Spleen (tissue), 11 donors: Measurements from ENCODE around the gene ENO2. TPM values are rescaled to one million over a fixed set of nuclear protein-coding genes. Genes with fewer than 3 reads are reported as not detected.

Experiments used
- DNase-seq: peaks from one replicate; pipeline ENCODE4 v3.0.0-alpha.2; 2020
- H3K27ac ChIP-seq, 8 donors: fragments of 200-600 bp; sonication (generic) in 7 of 8; 1 replicate in 4 of 8; 2 replicates in 4 of 8; pipeline versions ENCODE4 v1.5.0 to v1.8.0; 2016 to 2021; ENCODE audit warnings: inconsistent platforms in 4 of 8, mild to moderate bottlenecking in 4 of 8, moderate library complexity in 1 of 8
- H3K27me3 ChIP-seq, 7 donors: fragments of 200-600 bp; sonication (generic) in 6 of 7; replicated peaks in 1 of 7; 1 replicate in 4 of 7; 2 replicates in 3 of 7; pipeline versions ENCODE4 v1.5.0 to v1.8.0; 2016 to 2021; ENCODE audit warnings: inconsistent platforms in 3 of 7, mild to moderate bottlenecking in 1 of 7
- H3K36me3 ChIP-seq, 6 donors: fragments of 200-600 bp; sonication (generic) in 5 of 6; 1 replicate in 4 of 6; 2 replicates in 2 of 6; pipeline versions ENCODE4 v1.5.0 to v1.8.0; 2016 to 2021; ENCODE audit warnings: inconsistent platforms in 2 of 6
- H3K4me1 ChIP-seq, 6 donors: fragments of 200-600 bp; sonication (generic) in 5 of 6; 1 replicate in 3 of 6; 2 replicates in 3 of 6; pipeline versions ENCODE4 v1.5.0 to v1.8.0; 2016 to 2021; ENCODE audit warnings: inconsistent platforms in 3 of 6
- H3K4me3 ChIP-seq, 8 donors: fragments of 200-600 bp; sonication (generic) in 7 of 8; 1 replicate in 4 of 8; 2 replicates in 4 of 8; pipeline versions ENCODE4 v1.5.0 to v1.8.0; 2016 to 2021; ENCODE audit warnings: inconsistent platforms in 4 of 8, mild to moderate bottlenecking in 4 of 8, moderate library complexity in 2 of 8
- H3K9me3 ChIP-seq, 8 donors: fragments of 200-600 bp; sonication (generic) in 7 of 8; 1 replicate in 4 of 8; 2 replicates in 4 of 8; pipeline versions ENCODE4 v1.5.0 to v1.8.0; 2016 to 2021; ENCODE audit warnings: inconsistent platforms in 4 of 8
- POLR2A ChIP-seq, 3 donors: fragments of 450-650 bp; IDR thresholded peaks; one replicate each; pipeline ENCODE4 v1.5.1; 2017; ENCODE audit warnings: antibody characterized with exemption in 3 of 3, mild to moderate bottlenecking in 1 of 3
- POLR2AphosphoS5 ChIP-seq, 3 donors: sonication (generic); formaldehyde crosslinking; IDR thresholded peaks; one replicate each; pipeline ENCODE4 v1.5.1; 2017; ENCODE audit warnings: antibody characterized with exemption in 3 of 3
- WGBS, 5 donors: extraction: QIAGEN DNeasy Blood & Tissue Kit in 3 of 5; methylation state at CpG; one replicate each; pipeline versions ENCODE4 v1.1.5 to v1.1.7; 2013 to 2018; 5-methylcytosine and 5-hydroxymethylcytosine counted together
- intact Hi-C: fragments of 100-400 bp; cut with DNase I; formaldehyde crosslinking; loops from one replicate; pipeline ENCODE4 v1.15.0; 2023; ENCODE audit warnings: low total_unique reads
- polyA plus RNA-seq, 3 donors: library from polyadenylated mRNA; stranded (reverse); fragments of 200-250 nt; gene quantifications; one replicate each; pipeline ENCODE4 v1.2.1, GENCODE V29; 2013
- total RNA-seq, 7 donors: library from RNA; depleted of rRNA in 3 of 7; stranded (reverse); fragments of >200 nt in 3 of 7; fragmentation: NEBNext Ultra II Directional in 4 of 7; extraction: Animal tissue kit (Norgen Biotek cat#: 25700) in 4 of 7; gene quantifications; one replicate each; pipeline versions ENCODE4 v1.1.0 to v1.2.1, GENCODE V29; 2016 to 2021
- TF ChIP-seq, protein P1 (sequence below), 11 experiments: fragments of 200-600 bp in 7 of 11; fragments of 450-650 bp in 4 of 11; sonication (generic) in 4 of 11; IDR thresholded peaks in 8 of 11; conservative IDR thresholded peaks in 3 of 11; 1 replicate in 7 of 11; 2 replicates in 4 of 11; pipeline versions ENCODE4 v1.4.0 to v1.8.0; 2016 to 2021; ENCODE audit warnings: antibody characterized with exemption in 11 of 11, inconsistent platforms in 4 of 11, mild to moderate bottlenecking in 1 of 11
- donor health status: healthy with polysubstance abuse.
- donor health status: DM: no; HTN: no; CAD: no; lungs with moderate emphysema.
- donor health status: DM: no; HTN: no; CAD: no.
- donor health status: Bipolar disorder and iron deficiency.
- donor health status: healthy.
- donor health status: DM: no; HTN: no; CAD: no.
- donor health status: DM: yes; HTN: yes; CAD: no.

The ENO2 gene
- total and polyA plus RNA-seq, 10 donors: 7.6 to 41.3 (median 26.5) TPM

DNA sequence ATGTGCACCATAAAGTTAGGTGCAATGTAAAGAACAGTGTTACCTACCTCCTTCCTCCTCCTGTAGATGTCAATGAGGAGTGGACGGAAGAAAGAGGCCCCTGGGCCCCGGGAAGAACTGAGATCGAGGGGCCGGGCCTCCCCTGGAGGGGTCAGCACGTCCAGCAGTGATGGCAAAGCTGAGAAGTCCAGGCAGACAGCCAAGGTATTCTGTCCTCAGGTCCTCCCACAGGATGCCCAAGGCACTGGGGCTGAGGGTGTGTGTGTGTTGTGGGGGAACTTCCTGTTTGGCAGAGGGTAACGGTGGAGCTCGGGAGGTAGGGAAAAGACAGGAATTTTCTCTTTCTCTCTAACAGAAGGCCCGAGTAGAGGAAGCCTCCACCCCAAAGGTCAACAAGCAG is 19.7 kb downstream of the ENO2 start:
- Histone ChIP-seq H3K27me3 (no peaks in the 10 kb centered on the region), H3K4me3 (no peak overlapping the region), H3K27ac (peak overlapping the region; percentile 29 to 98 (median 58)), H3K4me1 (peaks cover 35 to 97% (median 77%) of the 10 kb centered on the region in 6 donors), H3K9me3 (no peaks in the 10 kb centered on the region), H3K36me3 (peaks cover 0 to 42% (median 21%) of the 10 kb centered on the region in 6 donors)
- intact Hi-C loops: no loop called here
- no peak for DNase-seq
- 43 to 75% (median 51%) methylated on average over 8 of the region's 8 CpGs for WGBS, 5 donors
- TF ChIP-seq, protein P1, sequence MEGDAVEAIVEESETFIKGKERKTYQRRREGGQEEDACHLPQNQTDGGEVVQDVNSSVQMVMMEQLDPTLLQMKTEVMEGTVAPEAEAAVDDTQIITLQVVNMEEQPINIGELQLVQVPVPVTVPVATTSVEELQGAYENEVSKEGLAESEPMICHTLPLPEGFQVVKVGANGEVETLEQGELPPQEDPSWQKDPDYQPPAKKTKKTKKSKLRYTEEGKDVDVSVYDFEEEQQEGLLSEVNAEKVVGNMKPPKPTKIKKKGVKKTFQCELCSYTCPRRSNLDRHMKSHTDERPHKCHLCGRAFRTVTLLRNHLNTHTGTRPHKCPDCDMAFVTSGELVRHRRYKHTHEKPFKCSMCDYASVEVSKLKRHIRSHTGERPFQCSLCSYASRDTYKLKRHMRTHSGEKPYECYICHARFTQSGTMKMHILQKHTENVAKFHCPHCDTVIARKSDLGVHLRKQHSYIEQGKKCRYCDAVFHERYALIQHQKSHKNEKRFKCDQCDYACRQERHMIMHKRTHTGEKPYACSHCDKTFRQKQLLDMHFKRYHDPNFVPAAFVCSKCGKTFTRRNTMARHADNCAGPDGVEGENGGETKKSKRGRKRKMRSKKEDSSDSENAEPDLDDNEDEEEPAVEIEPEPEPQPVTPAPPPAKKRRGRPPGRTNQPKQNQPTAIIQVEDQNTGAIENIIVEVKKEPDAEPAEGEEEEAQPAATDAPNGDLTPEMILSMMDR (IDR thresholded peaks at IDR 0.05 in 8 of 11, conservative IDR thresholded peaks at IDR 0.05 in 3 of 11): no peak
- peak; percentile 42 to 59 (median 54) for TF ChIP-seq POLR2AphosphoS5 (IDR thresholded peaks at IDR 0.05)
- TF ChIP-seq POLR2A (IDR thresholded peaks at IDR 0.05): no peak

DNA sequence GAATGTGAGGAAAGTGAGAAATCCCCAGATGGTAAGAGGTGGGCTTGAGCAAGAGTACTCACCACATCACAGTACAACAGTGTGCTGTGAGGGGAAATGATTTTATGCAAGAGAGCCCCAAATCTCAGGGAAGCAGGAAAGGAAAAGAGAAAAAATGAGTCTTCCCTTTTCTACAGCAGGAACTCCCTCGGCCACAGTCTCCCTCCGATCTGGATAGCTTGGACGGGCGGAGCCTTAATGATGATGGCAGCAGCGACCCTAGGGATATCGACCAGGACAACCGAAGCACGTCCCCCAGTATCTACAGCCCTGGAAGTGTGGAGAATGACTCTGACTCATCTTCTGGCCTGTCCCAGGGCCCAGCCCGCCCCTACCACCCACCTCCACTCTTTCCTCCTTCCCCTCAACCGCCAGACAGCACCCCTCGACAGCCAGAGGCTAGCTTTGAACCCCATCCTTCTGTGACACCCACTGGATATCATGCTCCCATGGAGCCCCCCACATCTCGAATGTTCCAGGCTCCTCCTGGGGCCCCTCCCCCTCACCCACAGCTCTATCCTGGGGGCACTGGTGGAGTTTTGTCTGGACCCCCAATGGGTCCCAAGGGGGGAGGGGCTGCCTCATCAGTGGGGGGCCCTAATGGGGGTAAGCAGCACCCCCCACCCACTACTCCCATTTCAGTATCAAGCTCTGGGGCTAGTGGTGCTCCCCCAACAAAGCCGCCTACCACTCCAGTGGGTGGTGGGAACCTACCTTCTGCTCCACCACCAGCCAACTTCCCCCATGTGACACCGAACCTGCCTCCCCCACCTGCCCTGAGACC is 21.2 kb downstream of the ENO2 start:
- TF ChIP-seq POLR2AphosphoS5 (IDR thresholded peaks at IDR 0.05): no peak
- TF ChIP-seq POLR2A (IDR thresholded peaks at IDR 0.05): no peak
- TF ChIP-seq, protein P1 (IDR thresholded peaks at IDR 0.05 in 8 of 11, conservative IDR thresholded peaks at IDR 0.05 in 3 of 11): no peak
- Histone ChIP-seq H3K27ac (peak overlapping the region in 5 of 8 donors; percentile 54 to 98 (median 95)), H3K4me1 (peaks cover 24 to 85% (median 67%) of the 10 kb centered on the region in 6 donors), H3K4me3 (no peak overlapping the region), H3K9me3 (no peaks in the 10 kb centered on the region), H3K36me3 (peaks cover 0 to 51% (median 21%) of the 10 kb centered on the region in 6 donors), H3K27me3 (no peaks in the 10 kb centered on the region)
- intact Hi-C loops: no loop called here
- DNase-seq: no peak
- WGBS, 5 donors: 59 to 81% (median 63%) methylated on average over 14 of the region's 14 CpGs

DNA sequence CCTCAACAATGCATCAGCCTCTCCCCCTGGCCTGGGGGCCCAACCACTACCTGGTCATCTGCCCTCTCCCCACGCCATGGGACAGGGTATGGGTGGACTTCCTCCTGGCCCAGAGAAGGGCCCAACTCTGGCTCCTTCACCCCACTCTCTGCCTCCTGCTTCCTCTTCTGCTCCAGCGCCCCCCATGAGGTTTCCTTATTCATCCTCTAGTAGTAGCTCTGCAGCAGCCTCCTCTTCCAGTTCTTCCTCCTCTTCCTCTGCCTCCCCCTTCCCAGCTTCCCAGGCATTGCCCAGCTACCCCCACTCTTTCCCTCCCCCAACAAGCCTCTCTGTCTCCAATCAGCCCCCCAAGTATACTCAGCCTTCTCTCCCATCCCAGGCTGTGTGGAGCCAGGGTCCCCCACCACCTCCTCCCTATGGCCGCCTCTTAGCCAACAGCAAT is 21.8 kb downstream of the ENO2 start:
- Histone ChIP-seq H3K27me3 (no peaks in the 10 kb centered on the region), H3K4me1 (peaks cover 24 to 80% (median 64%) of the 10 kb centered on the region in 6 donors), H3K27ac (peak overlapping the region in 7 of 8 donors; percentile 92 to 98 (median 96)), H3K9me3 (no peaks in the 10 kb centered on the region), H3K4me3 (peak overlapping the region in 1 of 8 donors; percentile 90), H3K36me3 (peaks cover 0 to 57% (median 22%) of the 10 kb centered on the region in 6 donors)
- no peak for DNase-seq
- WGBS, 5 donors: 66 to 85% (median 71%) methylated on average over 3 of the region's 3 CpGs
- TF ChIP-seq POLR2AphosphoS5 (IDR thresholded peaks at IDR 0.05) (no peak), POLR2A (IDR thresholded peaks at IDR 0.05) (no peak)
- TF ChIP-seq, protein P1 (IDR thresholded peaks at IDR 0.05 in 8 of 11, conservative IDR thresholded peaks at IDR 0.05 in 3 of 11): no peak
- intact Hi-C loops: no loop called here
